PC-9 (cell line): ENCODE data around the gene RPGRIP1L. TPM values are rescaled to one million over a fixed set of nuclear protein-coding genes. Genes with fewer than 3 reads are reported as not detected.

Experiments
- BruUV-seq: library from RNA; stranded (reverse); fragments of 400-500 nt; replicated peaks from 2 replicates; lab custom pipeline; 2021; lab: Mats Ljungman, UMichigan
- CTCF ChIA-PET: fragments of 300-600 bp; sonication (Branson Sonifier 250); formaldehyde crosslinking; loops from one replicate; lab custom pipeline; 2022; ENCODE audit warnings: antibody characterized with exemption; lab: Charles Lee
- POLR2A ChIA-PET: fragments of 300-600 bp; sonication (Branson Sonifier 250); formaldehyde crosslinking; loops from one replicate; lab custom pipeline; 2022; ENCODE audit warnings: antibody characterized with exemption; ENCODE audit not compliant: unreplicated experiment; lab: Charles Lee
- DNase-seq, 2 experiments: peaks; one replicate each; pipeline versions ENCODE4 v3.0.0 to v3.0.0-alpha.2; 2015 to 2022; ENCODE audit warnings: mixed read lengths in 1 of 2
- H2AFZ ChIP-seq: fragments of 200-600 bp; sonication (generic); 2 replicates; pipeline ENCODE4 v1.8.1; 2017; ENCODE audit warnings: antibody characterized with exemption
- H3F3A ChIP-seq: fragments of 200-600 bp; sonication (generic); 2 replicates; pipeline ENCODE4 v1.8.1; 2017; ENCODE audit warnings: antibody characterized with exemption, mild to moderate bottlenecking, low read depth; ENCODE audit not compliant: insufficient read depth
- H3K27ac ChIP-seq: fragments of 200-600 bp; sonication (generic); 2 replicates; pipeline ENCODE4 v1.6.1; 2016; ENCODE audit warnings: mixed run types
- H3K27me3 ChIP-seq: fragments of 200-600 bp; sonication (generic); 2 replicates; pipeline ENCODE4 v1.6.1; 2016; ENCODE audit warnings: low read depth, mixed run types; ENCODE audit not compliant: insufficient read depth
- H3K36me3 ChIP-seq: fragments of 200-600 bp; sonication (generic); 2 replicates; pipeline ENCODE4 v1.6.1; 2016; ENCODE audit warnings: low read depth, mixed run types
- H3K4me1 ChIP-seq: fragments of 200-600 bp; sonication (generic); replicated peaks from 2 replicates; pipeline ENCODE4 v1.6.1; 2016; ENCODE audit warnings: mixed run types; ENCODE audit not compliant: insufficient read depth
- H3K4me2 ChIP-seq: fragments of 200-600 bp; sonication (generic); 2 replicates; pipeline ENCODE4 v1.6.1; 2017; ENCODE audit warnings: mixed run types
- H3K4me3 ChIP-seq: fragments of 200-600 bp; sonication (generic); 2 replicates; pipeline ENCODE4 v1.6.1; 2016; ENCODE audit warnings: mixed run types
- H3K79me2 ChIP-seq: fragments of 200-600 bp; sonication (generic); 2 replicates; pipeline ENCODE4 v1.6.1; 2017; ENCODE audit warnings: low read depth, mixed run types
- H3K9me2 ChIP-seq: fragments of 200-600 bp; sonication (generic); 2 replicates; pipeline ENCODE4 v1.8.1; 2017; ENCODE audit warnings: mild to moderate bottlenecking; ENCODE audit not compliant: insufficient read depth
- H3K9me3 ChIP-seq: fragments of 200-600 bp; sonication (generic); 2 replicates; pipeline ENCODE4 v1.8.1; 2016; ENCODE audit warnings: low read depth; ENCODE audit not compliant: insufficient read depth
- H4K20me1 ChIP-seq: fragments of 200-600 bp; sonication (generic); 2 replicates; pipeline ENCODE4 v1.8.1; 2017; ENCODE audit not compliant: insufficient read depth
- CTCF ChIP-seq: fragments of 200-600 bp; sonication (generic); conservative IDR thresholded peaks from 2 replicates; pipeline ENCODE4 v1.6.1; 2017; ENCODE audit warnings: mixed run types, antibody characterized with exemption, mild to moderate bottlenecking, moderate library complexity
- EZH2 ChIP-seq: fragments of 200-600 bp; sonication (generic); IDR thresholded peaks from 2 replicates; pipeline ENCODE4 v1.8.0; 2017; ENCODE audit warnings: antibody characterized with exemption, low read depth
- intact Hi-C: fragments of 100-400 bp; cut with micrococcal nuclease; formaldehyde crosslinking; loops from one replicate; pipeline ENCODE4 v1.10.0; 2022; ENCODE audit not compliant: unreplicated experiment
- total RNA-seq: library from RNA; stranded (reverse); gene quantifications from 2 replicates; pipeline ENCODE4 v1.2.3, GENCODE V29; 2021

Gene RPGRIP1L
- total RNA-seq, 1 experiment from 2014 or later, result 14.0 TPM

DNA sequence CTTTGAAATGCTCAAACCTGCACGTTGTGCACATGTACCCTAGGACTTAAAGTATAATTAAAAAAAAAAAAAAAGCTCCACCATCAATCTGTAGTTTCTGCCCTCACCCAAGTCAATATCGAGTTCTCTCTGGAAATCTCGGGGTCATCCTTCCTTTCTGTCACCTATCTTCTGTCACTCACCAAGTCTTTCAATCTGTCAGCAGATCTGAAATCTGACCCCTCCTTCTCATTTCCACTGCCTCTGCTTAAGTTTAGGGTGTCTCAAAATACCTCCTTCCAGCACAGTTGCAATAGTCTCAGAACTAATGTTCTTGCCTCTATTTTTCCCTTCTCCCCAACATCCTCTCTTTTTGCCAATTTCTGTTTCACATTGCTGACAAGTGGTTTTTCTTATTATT, 32.6 kb upstream of the RPGRIP1L start:
- Histone ChIP-seq H3K27ac (no peak overlapping the region), H3K4me2 (no peak overlapping the region), H3F3A (peaks cover 16% of the 10 kb centered on the region; the same call in 1 of the 2 replicates), H3K79me2 (peaks cover 41% of the 10 kb centered on the region), H4K20me1 (no peaks in the 10 kb centered on the region), H3K9me3 (no peaks in the 10 kb centered on the region), H3K27me3 (no peaks in the 10 kb centered on the region), H3K4me3 (no peak overlapping the region), H3K4me1 (peaks cover 24% of the 10 kb centered on the region), H3K36me3 (no peaks in the 10 kb centered on the region), H2AFZ (no peak overlapping the region), H3K9me2 (no peaks in the 10 kb centered on the region)
- intact Hi-C loops, result no loop called here
- POLR2A ChIA-PET, result no interaction called here
- TF ChIP-seq EZH2, result no peak
- no peak for TF ChIP-seq CTCF
- DNase-seq, result no peak
- CTCF ChIA-PET, result no interaction called here
- no TSS peak for BruUV-seq

DNA sequence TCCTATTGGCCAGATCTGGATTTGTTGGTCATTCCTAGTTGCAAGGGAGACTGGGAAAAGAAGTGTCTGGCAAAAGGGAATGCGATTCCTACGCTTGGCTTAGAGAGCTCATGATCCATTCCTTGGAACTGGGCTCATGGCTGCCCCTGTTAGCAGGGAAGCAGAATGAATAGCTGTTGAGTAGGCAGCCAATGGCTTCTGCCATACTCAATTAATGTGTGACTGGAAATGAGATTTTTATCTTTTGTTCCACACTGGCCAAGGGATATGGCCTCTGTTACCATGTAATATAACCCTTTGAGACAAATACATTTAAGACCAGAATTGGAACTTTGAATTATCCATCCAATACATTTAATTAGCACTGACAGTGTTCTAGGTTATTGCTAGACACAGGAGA, 31.2 kb upstream of the RPGRIP1L start:
- POLR2A ChIA-PET, result no interaction called here
- H3K9me2 ChIP-seq, result no peaks in the 10 kb centered on the region
- H3K9me3 ChIP-seq, result no peaks in the 10 kb centered on the region
- no peaks in the 10 kb centered on the region for H4K20me1 ChIP-seq
- H3K4me2 ChIP-seq, result no peak overlapping the region
- no peak for DNase-seq
- no peak for TF ChIP-seq CTCF
- no peak for TF ChIP-seq EZH2
- no peaks in the 10 kb centered on the region for H3K36me3 ChIP-seq
- peaks cover 16% of the 10 kb centered on the region; the same call in 1 of the 2 replicates for H3F3A ChIP-seq
- no peaks in the 10 kb centered on the region for H3K27me3 ChIP-seq
- peaks cover 50% of the 10 kb centered on the region for H3K79me2 ChIP-seq
- H3K27ac ChIP-seq, result no peak overlapping the region
- BruUV-seq, result no TSS peak
- intact Hi-C loops, result no loop called here
- H2AFZ ChIP-seq, result no peak overlapping the region
- no peak overlapping the region for H3K4me3 ChIP-seq
- CTCF ChIA-PET, result no interaction called here
- peaks cover 21% of the 10 kb centered on the region for H3K4me1 ChIP-seq

- Histone ChIP-seq H2AFZ (no peak overlapping the region), H3K79me2 (peaks cover 63% of the 10 kb centered on the region), H4K20me1 (no peaks in the 10 kb centered on the region), H3K27me3 (no peaks in the 10 kb centered on the region), H3K27ac (peak overlapping the region; percentile 72), H3K9me3 (no peaks in the 10 kb centered on the region), H3K9me2 (no peaks in the 10 kb centered on the region), H3K4me2 (peak overlapping the region; percentile 43), H3K4me3 (no peak overlapping the region), H3K36me3 (no peaks in the 10 kb centered on the region), H3K4me1 (peaks cover 21% of the 10 kb centered on the region), H3F3A (peaks cover 16% of the 10 kb centered on the region; the same call in 1 of the 2 replicates)
- ChIA-PET CTCF (no interaction called here), POLR2A (no interaction called here)
- TF ChIP-seq EZH2 (no peak), CTCF (no peak)
- intact Hi-C loops, result loop anchor here (1.0 kb wide), 1 partner anchor 9 kb away; no protein-coding TSS in a partner anchor
- DNase-seq, result peak; percentile 52 to 95
- no TSS peak for BruUV-seq
Observed at GRCh38 chr16:53732296-53732929, 28.8 kb upstream of the RPGRIP1L start.
